ENCODE results near the gene PFN1.

DNA sequence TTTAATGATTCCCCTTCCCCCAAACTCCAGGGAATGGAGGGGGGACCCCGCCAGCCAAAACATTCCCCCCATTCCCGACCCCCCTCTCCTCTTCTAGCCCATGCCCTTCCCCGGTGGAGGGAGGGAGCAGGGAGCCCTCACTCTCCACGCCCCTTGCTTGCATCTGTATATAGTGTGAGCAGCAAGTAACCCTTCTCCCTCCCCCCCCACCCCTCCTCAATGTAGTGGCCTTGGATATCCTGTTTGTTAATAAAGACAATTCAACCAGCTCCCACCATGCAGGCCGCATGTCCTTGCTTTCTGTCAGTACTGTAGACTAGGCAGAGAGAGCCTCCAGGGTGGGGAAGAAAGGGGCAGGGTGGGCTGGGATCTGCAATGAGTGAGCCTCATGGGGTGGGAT is 50.5 kb downstream of the PFN1 start:
- TF ChIP-seq EZH2 (IDR thresholded peaks at IDR 0.05; ENCODE audit: insufficient read depth, poor library complexity, severe bottlenecking) (no peak), EZH2phosphoT487 (IDR thresholded peaks at IDR 0.05; ENCODE audit: insufficient read depth, low read depth) (no peak)
